Measurements from ENCODE around the gene PGA3. TPM values are rescaled to one million over a fixed set of nuclear protein-coding genes. Genes with fewer than 3 reads are reported as not detected.
A peak's percentile ranks its signal among the peaks of the same experiment; 100 is the strongest.

The PGA3 gene
- total RNA-seq, 1 experiment from 2014 or later: not detected

DNA sequence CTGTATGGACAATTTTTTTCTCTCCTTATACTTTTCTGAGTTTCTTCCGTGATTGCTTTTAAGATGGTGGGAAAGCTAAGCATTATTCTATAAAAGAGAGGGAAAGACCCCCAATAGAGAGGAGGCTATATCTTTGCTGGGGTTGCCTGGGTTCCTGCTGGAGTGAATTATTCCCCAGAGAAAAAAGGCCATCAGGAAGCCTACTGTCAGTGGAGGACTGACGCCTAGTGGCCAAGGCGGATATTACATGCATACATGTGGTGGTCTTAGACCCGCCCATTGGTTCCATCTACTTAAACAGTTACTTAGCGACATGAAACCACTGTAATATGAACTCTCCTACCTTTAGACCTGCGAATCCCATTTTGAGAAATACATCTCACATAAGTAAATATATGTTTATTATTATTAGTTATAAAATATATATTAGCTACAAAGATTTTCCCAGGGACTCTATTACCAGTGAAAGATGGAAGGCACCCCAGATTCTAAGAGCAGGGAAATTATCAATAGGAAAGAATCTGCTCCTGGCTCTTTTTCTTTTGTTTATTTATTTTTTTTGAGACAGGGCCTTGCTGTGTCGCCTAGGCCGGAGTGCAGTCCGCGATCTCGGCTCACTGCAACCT, 15.7 kb upstream of the PGA3 start:
- Histone ChIP-seq H2AFZ (ENCODE audit: low read depth, low read length, poor library complexity, severe bottlenecking) (peak overlapping the region; percentile 82), H4K20me1 (ENCODE audit: insufficient read depth) (no peaks in the 10 kb centered on the region), H3K9me2 (ENCODE audit: insufficient read depth) (no peaks in the 10 kb centered on the region), H3K9me3 (ENCODE audit: control insufficient read depth in 1 of 2, insufficient read depth in 1 of 2, low read depth in 1 of 2, low read length in 2 of 2) (no peaks in the 10 kb centered on the region), H3K4me2 (ENCODE audit: low read length) (no peak overlapping the region), H3K4me1 (ENCODE audit: control insufficient read depth in 1 of 2, insufficient read depth in 2 of 2, low read length in 2 of 2) (no peaks in the 10 kb centered on the region), H3K27me3 (ENCODE audit: insufficient read depth, low read length) (no peaks in the 10 kb centered on the region), H3K27ac (ENCODE audit: low read depth, low read length) (no peak overlapping the region), H3K79me2 (ENCODE audit: insufficient read depth, low read length) (no peaks in the 10 kb centered on the region), H3K9ac (ENCODE audit: low read length) (no peak overlapping the region), H3K4me3 (replicated peaks in 1 of 2; ENCODE audit: low read depth in 1 of 2, low read length in 2 of 2) (no peak overlapping the region), H3K36me3 (ENCODE audit: control insufficient read depth in 1 of 2, insufficient read depth in 2 of 2, low read length in 2 of 2) (no peaks in the 10 kb centered on the region)
- TF ChIP-seq RAD21 (IDR thresholded peaks at IDR 0.05; ENCODE audit: low read depth): peak; percentile 95
- TF ChIP-seq, protein P1, sequence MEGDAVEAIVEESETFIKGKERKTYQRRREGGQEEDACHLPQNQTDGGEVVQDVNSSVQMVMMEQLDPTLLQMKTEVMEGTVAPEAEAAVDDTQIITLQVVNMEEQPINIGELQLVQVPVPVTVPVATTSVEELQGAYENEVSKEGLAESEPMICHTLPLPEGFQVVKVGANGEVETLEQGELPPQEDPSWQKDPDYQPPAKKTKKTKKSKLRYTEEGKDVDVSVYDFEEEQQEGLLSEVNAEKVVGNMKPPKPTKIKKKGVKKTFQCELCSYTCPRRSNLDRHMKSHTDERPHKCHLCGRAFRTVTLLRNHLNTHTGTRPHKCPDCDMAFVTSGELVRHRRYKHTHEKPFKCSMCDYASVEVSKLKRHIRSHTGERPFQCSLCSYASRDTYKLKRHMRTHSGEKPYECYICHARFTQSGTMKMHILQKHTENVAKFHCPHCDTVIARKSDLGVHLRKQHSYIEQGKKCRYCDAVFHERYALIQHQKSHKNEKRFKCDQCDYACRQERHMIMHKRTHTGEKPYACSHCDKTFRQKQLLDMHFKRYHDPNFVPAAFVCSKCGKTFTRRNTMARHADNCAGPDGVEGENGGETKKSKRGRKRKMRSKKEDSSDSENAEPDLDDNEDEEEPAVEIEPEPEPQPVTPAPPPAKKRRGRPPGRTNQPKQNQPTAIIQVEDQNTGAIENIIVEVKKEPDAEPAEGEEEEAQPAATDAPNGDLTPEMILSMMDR (IDR thresholded peaks at IDR 0.05 in 2 of 3, conservative IDR thresholded peaks at IDR 0.05 in 1 of 3; ENCODE audit: borderline replicate concordance in 1 of 3, insufficient read depth in 1 of 3, low read depth in 2 of 3, low read length in 2 of 3): peak; percentile 88 to 95 (median 93)
- no peak for TF ChIP-seq JUND (IDR thresholded peaks at IDR 0.05)
- BruUV-seq (replicated peaks): no TSS peak
- ChIA-PET CTCF (interaction anchor here (0.6 to 3.2 kb wide), 7 partner anchors 10 to 356 kb away, joined by 3 to 11 read pairs (median 3); partner anchors contain the start of gene CD6), POLR2A (no interaction called here), RAD21 (ENCODE audit: low non-redundant PET in 1 of 2, low total read pairs in 2 of 2, uncharacterized antibody in 2 of 2, unreplicated experiment in 2 of 2) (no interaction called here)
- peak; percentile 74 for DNase-seq (ENCODE audit: low read depth, low spot score)
- intact Hi-C loops (cut with micrococcal nuclease): loop anchor here (1.0 to 10.0 kb wide), 6 partner anchors 58 to 413 kb away; partner anchors contain the start of genes CD6 and TMEM109
- peak; percentile 93 for ATAC-seq

DNA sequence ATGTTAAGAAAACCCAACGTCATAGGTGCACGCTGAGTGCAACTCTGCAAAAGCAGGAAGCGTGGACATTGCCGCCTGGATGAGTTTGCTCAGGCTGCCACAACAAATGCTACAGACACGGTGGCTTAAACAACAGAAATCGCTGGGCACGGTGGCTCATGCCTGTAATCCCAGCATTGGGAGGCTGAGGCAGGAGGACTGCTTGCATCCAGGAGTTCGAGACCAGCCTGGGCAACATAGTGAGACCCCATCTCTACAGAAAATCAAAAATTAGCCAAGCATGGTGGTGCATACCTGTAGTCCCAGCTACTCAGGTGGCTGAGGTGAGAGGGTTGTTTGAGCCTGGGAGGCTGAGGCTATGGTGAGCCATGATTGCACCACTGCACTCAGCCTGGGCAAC, 13.4 kb upstream of the PGA3 start:
- Histone ChIP-seq H3K4me3 (replicated peaks in 1 of 2; ENCODE audit: low read depth in 1 of 2, low read length in 2 of 2) (no peak overlapping the region), H3K27me3 (ENCODE audit: insufficient read depth, low read length) (no peaks in the 10 kb centered on the region), H4K20me1 (ENCODE audit: insufficient read depth) (no peaks in the 10 kb centered on the region), H3K79me2 (ENCODE audit: insufficient read depth, low read length) (no peaks in the 10 kb centered on the region), H3K9me3 (ENCODE audit: control insufficient read depth in 1 of 2, insufficient read depth in 1 of 2, low read depth in 1 of 2, low read length in 2 of 2) (no peaks in the 10 kb centered on the region), H3K27ac (ENCODE audit: low read depth, low read length) (no peak overlapping the region), H3K9me2 (ENCODE audit: insufficient read depth) (no peaks in the 10 kb centered on the region), H3K4me1 (ENCODE audit: control insufficient read depth in 1 of 2, insufficient read depth in 2 of 2, low read length in 2 of 2) (no peaks in the 10 kb centered on the region), H2AFZ (ENCODE audit: low read depth, low read length, poor library complexity, severe bottlenecking) (no peak overlapping the region), H3K4me2 (ENCODE audit: low read length) (no peak overlapping the region), H3K9ac (ENCODE audit: low read length) (no peak overlapping the region), H3K36me3 (ENCODE audit: control insufficient read depth in 1 of 2, insufficient read depth in 2 of 2, low read length in 2 of 2) (no peaks in the 10 kb centered on the region)
- no TSS peak for BruUV-seq (replicated peaks)
- no peak for ATAC-seq
- intact Hi-C loops (cut with micrococcal nuclease): loop anchor here (5.0 to 10.0 kb wide), 2 partner anchors 108 to 275 kb away; partner anchors contain the start of gene TMEM109
- ChIA-PET CTCF (no interaction called here), RAD21 (ENCODE audit: low non-redundant PET in 1 of 2, low total read pairs in 2 of 2, uncharacterized antibody in 2 of 2, unreplicated experiment in 2 of 2) (no interaction called here), POLR2A (no interaction called here)
- DNase-seq (ENCODE audit: low read depth, low spot score): no peak
- TF ChIP-seq POLR2A (IDR thresholded peaks at IDR 0.05; ENCODE audit: borderline replicate concordance, extremely low read depth, insufficient read depth, insufficient read length) (no peak), TCF7L2 (IDR thresholded peaks at IDR 0.05; ENCODE audit: borderline replicate concordance, extremely low read depth, insufficient read depth, insufficient read length) (no peak), SP1 (IDR thresholded peaks at IDR 0.05; ENCODE audit: low read depth) (no peak), CEBPB (IDR thresholded peaks at IDR 0.05; ENCODE audit: low read depth) (no peak), SRF (IDR thresholded peaks at IDR 0.05; ENCODE audit: low read depth) (no peak), FOSL1 (IDR thresholded peaks at IDR 0.05; ENCODE audit: low read depth) (no peak), JUND (IDR thresholded peaks at IDR 0.05) (no peak), ELF1 (IDR thresholded peaks at IDR 0.05; ENCODE audit: borderline replicate concordance, low read depth) (no peak), CBX3 (IDR thresholded peaks at IDR 0.05; ENCODE audit: low read depth) (no peak), YY1 (IDR thresholded peaks at IDR 0.05; ENCODE audit: extremely low read depth, insufficient replicate concordance, low read depth, low read length) (no peak), ZFX (IDR thresholded peaks at IDR 0.05) (no peak)
- TF ChIP-seq, protein P2, sequence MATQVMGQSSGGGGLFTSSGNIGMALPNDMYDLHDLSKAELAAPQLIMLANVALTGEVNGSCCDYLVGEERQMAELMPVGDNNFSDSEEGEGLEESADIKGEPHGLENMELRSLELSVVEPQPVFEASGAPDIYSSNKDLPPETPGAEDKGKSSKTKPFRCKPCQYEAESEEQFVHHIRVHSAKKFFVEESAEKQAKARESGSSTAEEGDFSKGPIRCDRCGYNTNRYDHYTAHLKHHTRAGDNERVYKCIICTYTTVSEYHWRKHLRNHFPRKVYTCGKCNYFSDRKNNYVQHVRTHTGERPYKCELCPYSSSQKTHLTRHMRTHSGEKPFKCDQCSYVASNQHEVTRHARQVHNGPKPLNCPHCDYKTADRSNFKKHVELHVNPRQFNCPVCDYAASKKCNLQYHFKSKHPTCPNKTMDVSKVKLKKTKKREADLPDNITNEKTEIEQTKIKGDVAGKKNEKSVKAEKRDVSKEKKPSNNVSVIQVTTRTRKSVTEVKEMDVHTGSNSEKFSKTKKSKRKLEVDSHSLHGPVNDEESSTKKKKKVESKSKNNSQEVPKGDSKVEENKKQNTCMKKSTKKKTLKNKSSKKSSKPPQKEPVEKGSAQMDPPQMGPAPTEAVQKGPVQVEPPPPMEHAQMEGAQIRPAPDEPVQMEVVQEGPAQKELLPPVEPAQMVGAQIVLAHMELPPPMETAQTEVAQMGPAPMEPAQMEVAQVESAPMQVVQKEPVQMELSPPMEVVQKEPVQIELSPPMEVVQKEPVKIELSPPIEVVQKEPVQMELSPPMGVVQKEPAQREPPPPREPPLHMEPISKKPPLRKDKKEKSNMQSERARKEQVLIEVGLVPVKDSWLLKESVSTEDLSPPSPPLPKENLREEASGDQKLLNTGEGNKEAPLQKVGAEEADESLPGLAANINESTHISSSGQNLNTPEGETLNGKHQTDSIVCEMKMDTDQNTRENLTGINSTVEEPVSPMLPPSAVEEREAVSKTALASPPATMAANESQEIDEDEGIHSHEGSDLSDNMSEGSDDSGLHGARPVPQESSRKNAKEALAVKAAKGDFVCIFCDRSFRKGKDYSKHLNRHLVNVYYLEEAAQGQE (IDR thresholded peaks at IDR 0.05; ENCODE audit: low read depth): no peak
- TF ChIP-seq, protein P3, sequence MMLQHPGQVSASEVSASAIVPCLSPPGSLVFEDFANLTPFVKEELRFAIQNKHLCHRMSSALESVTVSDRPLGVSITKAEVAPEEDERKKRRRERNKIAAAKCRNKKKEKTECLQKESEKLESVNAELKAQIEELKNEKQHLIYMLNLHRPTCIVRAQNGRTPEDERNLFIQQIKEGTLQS (IDR thresholded peaks at IDR 0.05): no peak
- TF ChIP-seq, protein P4, sequence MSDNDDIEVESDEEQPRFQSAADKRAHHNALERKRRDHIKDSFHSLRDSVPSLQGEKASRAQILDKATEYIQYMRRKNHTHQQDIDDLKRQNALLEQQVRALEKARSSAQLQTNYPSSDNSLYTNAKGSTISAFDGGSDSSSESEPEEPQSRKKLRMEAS (IDR thresholded peaks at IDR 0.05): no peak
